ENCODE data around the gene SLIT3. TPM values are rescaled to one million over a fixed set of nuclear protein-coding genes. Genes with fewer than 3 reads are reported as not detected.

Gene SLIT3
- total and polyA plus RNA-seq, 9 of the 15 experiments (the other 6 are each of a cell fraction or from before 2014, with no cell fraction given) = 0.01 to 0.04 TPM; not detected in 7

GRCh38 chr5:169175733-169176132 is 125.2 kb downstream of the SLIT3 start:
- Histone ChIP-seq H2AFZ (ENCODE audit: low read depth, low read length) (no peak overlapping the region), H3K4me3 (no peak overlapping the region), H3K4me1 (replicated peaks in 1 of 2; ENCODE audit: control insufficient read depth in 2 of 2, insufficient read depth in 2 of 2, low read length in 2 of 2) (no peaks in the 10 kb centered on the region; a peak in 1 of 5 replicates), H3K9me3 (replicated peaks; ENCODE audit: control insufficient read depth, insufficient read depth, low read depth, low read length) (no peaks in the 10 kb centered on the region), H3K79me2 (ENCODE audit: control insufficient read depth, insufficient read depth, low read length) (no peaks in the 10 kb centered on the region), H3K9me1 (ENCODE audit: control insufficient read depth, insufficient read depth, low read length) (no peaks in the 10 kb centered on the region), H3K9ac (ENCODE audit: insufficient read depth in 1 of 2, low read depth in 2 of 2, low read length in 2 of 2) (no peak overlapping the region), H3K27ac (ENCODE audit: extremely low read depth, low read depth, low read length) (no peak overlapping the region), H4K20me1 (replicated peaks; ENCODE audit: control insufficient read depth, insufficient read depth, low read length) (no peaks in the 10 kb centered on the region; the same call in 1 of the 2 replicates), H3K27me3 (ENCODE audit: control insufficient read depth in 2 of 2, insufficient read depth in 2 of 2, low read length in 2 of 2) (peaks cover 0 to 7% of the 10 kb centered on the region in 2 experiments; a peak in 1 of 5 replicates), H3K36me3 (ENCODE audit: control insufficient read depth, insufficient read depth, low read length) (no peaks in the 10 kb centered on the region), H3K4me2 (ENCODE audit: insufficient read depth, low read length) (no peak overlapping the region)
- ChIA-PET POLR2A (no interaction called here), CTCF (ENCODE audit: low intra/inter-chr PET ratio) (no interaction called here)
- BruUV-seq (replicated peaks) = no TSS peak
- intact Hi-C loops (cut with micrococcal nuclease) = no loop called here
- FAIRE-seq (no peak), ATAC-seq (no peak), DNase-seq (ENCODE audit: extremely low read depth in 1 of 4, low spot score in 3 of 4) (no peak)
- whole genome bisulfite sequencing (ENCODE audit: insufficient coverage, low coverage, missing lambda C conversion rate) = 7% methylated on average over 3 of the region's 3 CpGs
- TF ChIP-seq ZBTB11 (CRISPR knock-in tag; IDR thresholded peaks at IDR 0.05) (no peak), ZFP1 (CRISPR knock-in tag; IDR thresholded peaks at IDR 0.05) (no peak), ETV6 (IDR thresholded peaks at IDR 0.05; ENCODE audit: borderline replicate concordance in 1 of 2, low read depth in 2 of 2, low read length in 1 of 2) (no peak), ETV6 (CRISPR knock-in tag; IDR thresholded peaks at IDR 0.05; ENCODE audit: borderline replicate concordance) (no peak), ZNF445 (CRISPR knock-in tag; IDR thresholded peaks at IDR 0.05; ENCODE audit: low read depth) (no peak), U2AF2 (optimal IDR thresholded peaks at IDR 0.05; ENCODE audit: low read depth, low read length) (no peak)
- in situ Hi-C loops (cut with MboI) = no loop called here
